PFSK-1 (cell line): ENCODE results near the gene SLC12A3.

Experiments
- POLR2AphosphoS5 ChIP-seq: IDR thresholded peaks from 2 replicates; pipeline ENCODE4 v1.6.1; 2012; ENCODE audit warnings: low read depth, mild to moderate bottlenecking, control low read depth, low read length, moderate library complexity
- REST ChIP-seq, 2 experiments: IDR thresholded peaks; 2 replicates each; pipeline versions ENCODE4 v1.6.1 to v1.8.0; 2011 to 2012; ENCODE audit warnings: low read depth in 2 of 2, low read length in 2 of 2, control low read depth in 1 of 2, inconsistent platforms in 1 of 2, mild to moderate bottlenecking in 1 of 2, moderate library complexity in 1 of 2; ENCODE audit not compliant: insufficient read depth in 1 of 2
- SIN3A ChIP-seq: IDR thresholded peaks from 2 replicates; pipeline ENCODE4 v1.6.1; 2012; ENCODE audit warnings: mild to moderate bottlenecking, low read length, moderate library complexity, borderline replicate concordance; ENCODE audit not compliant: insufficient read depth
- TAF1 ChIP-seq: IDR thresholded peaks from 2 replicates; pipeline ENCODE4 v1.6.1; 2012; ENCODE audit warnings: low read length, control low read depth, borderline replicate concordance; ENCODE audit not compliant: insufficient read depth

- TF ChIP-seq TAF1 (no peak), SIN3A (no peak), POLR2AphosphoS5 (no peak), REST (IDR thresholded peaks at IDR 0.05; ENCODE audit: insufficient read depth in 1 of 2, low read depth in 2 of 2, low read length in 2 of 2) (no peak)
Observed at GRCh38 chr16:56872863-56873391, 7.9 kb downstream of the SLC12A3 start.
